GM19395 (cell line): ENCODE data around the gene ADD3.

ENCODE experiments used
- ATAC-seq: cut with Tn5 transposase; IDR thresholded peaks from one replicate; pipeline ENCODE4 v1.9.1; 2021; ENCODE audit warnings: mild to moderate bottlenecking, moderate library complexity; ENCODE audit not compliant: unreplicated experiment

ADD3 gene

GRCh38 chr10:110007701-110008517 is at the start of gene ADD3:
Gene ADD3, plus strand, starts transcription at chr10:110007984. Its CDS starts 92,670 bp downstream, at chr10:110100654.
- peak; percentile 59 for ATAC-seq

- no peak for ATAC-seq
Observed at GRCh38 chr10:109958059-109958458, 49.7 kb upstream of the ADD3 start.

DNA sequence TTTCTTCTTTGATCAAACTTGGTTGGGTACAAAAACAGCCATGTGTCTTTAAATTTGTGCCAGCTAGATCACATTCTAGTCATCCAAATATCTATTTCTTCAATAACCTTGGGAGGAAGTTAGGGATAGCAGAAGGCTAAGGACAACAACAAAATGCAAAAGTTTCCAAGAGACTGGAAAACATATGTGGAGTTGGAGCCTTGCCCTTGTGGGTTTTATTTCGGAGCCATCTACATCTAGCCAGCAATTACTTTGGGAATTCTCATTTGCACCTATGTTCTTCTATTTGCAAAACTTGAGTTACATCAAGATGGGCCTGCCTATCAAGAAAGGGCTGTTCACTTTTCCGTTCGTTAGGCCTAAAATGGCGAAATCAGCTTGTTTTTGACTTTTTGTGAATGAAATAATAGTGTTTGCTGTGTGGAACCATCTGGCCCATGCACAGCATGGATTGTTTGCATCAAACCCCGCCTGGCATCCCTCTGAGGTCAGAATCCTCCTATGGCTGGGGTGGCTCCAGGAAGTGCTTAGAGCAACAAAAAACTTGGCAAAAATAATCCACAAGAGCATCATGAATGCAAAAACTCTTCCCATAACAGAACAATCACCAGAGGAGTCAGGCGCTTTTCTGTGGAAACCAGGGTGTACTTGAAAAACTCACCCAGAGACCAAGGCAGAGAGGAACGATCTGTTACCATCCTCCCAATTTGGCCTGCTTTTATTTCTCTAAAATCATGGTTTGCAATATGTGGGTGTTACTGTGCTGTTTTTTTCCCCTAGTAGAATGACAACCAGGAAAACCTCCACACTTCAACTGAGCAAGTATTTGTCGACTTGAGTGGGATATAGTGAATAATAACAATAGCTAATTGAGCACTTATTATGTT is 48.3 kb upstream of the ADD3 start:
- no peak for ATAC-seq

- ATAC-seq, result no peak
Observed at GRCh38 chr10:109960682-109961081, 47.1 kb upstream of the ADD3 start.

DNA sequence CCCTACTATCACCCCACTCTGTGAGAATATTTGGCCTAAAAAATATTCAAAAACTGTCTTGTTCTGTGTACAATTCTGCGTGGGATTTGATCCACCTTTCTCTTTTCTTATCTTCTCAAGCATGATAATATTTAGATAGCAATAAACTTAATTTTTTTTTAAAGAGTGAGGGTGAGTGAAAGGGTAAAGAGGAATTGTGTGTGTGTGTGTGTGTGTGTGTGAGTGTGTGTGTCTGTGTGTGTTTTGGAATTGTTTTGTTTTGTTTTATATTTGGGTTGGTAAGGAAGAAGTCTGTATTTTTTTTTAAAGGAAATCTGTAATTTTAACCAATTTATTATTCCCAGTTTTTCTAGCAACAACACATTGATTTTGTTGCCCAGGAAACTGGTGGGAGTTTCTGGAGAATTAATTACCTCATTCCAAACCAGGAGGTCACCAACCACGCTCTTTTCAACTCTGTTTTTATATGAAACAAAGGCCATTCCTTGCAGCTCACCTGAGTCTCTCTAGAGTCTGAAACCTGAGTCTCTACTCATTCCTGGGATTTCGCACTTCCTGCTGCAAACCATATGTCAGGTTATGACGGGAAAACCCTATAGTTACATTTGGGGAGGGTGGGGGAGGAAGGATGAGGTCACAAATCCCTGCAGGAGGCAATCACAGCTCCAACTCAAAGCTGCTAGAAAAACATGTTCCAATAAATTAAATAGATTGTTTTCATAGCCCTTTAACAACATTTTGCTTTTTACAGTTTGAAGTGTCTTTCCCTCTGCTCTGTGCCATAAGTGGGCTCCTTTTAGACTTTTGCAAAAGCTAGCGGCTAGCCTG is 46.4 kb upstream of the ADD3 start:
- no peak for ATAC-seq

GRCh38 chr10:109962247-109962646 is 45.5 kb upstream of the ADD3 start:
- no peak for ATAC-seq

GRCh38 chr10:109963439-109963838 is 44.3 kb upstream of the ADD3 start:
- no peak for ATAC-seq

DNA sequence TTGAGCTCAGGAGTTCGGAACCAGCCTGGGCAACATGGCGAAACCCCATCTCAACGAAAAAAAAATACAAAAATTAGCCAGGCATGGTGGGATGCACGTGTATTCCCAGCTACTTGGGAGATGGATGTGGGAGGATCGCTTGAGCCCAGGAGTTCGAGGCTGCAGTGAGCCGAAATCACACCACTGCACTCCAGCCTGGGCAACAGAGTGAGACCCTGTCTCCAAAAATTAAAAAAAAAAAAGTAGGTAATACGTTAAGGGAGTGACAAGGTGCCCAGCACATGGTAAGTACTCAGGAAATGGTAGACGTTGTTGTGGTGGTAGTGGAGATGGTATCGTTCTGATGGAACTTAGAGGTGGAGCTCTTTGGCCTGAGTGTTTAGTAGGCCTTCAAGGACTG is 43.5 kb upstream of the ADD3 start:
- no peak for ATAC-seq

DNA sequence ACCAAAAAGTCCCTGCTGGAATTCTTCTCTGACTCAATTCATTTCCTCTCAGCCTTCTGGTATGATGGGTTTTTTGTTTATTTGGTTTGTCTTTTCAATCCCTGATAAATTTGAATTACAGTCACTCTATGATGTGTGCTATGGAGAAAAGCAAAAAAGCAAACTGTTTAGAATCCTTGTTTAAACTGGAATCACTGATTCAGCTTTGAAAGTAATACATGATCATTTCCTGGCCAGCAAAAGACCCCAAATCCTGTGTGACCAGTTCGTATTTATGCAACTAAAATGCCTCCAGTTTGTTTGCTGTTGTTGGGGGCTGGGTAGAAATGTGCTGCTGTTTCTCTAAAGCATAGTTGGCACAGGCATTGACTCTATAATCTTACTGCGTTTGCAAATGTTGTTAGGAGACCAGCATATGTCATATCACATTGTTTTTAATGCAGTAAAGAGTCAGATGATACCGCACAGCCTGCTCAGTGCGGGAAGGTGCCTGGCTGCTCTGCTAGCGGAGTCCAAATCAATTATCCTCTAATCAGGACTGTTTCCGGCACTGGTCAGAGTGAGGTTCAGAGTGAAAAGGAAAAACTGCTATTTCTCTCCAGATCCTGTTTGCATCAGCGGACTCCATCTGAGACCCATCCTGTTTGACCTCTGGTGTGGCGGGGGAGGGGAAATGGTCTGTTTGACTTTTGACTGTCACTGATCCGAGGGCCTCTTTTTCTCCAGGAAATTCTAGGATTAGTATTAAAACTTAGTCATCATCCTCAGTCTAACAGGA is 40.6 kb upstream of the ADD3 start:
- ATAC-seq, result no peak

- no peak for ATAC-seq
Observed at GRCh38 chr10:109967739-109968088, 40.1 kb upstream of the ADD3 start.

DNA sequence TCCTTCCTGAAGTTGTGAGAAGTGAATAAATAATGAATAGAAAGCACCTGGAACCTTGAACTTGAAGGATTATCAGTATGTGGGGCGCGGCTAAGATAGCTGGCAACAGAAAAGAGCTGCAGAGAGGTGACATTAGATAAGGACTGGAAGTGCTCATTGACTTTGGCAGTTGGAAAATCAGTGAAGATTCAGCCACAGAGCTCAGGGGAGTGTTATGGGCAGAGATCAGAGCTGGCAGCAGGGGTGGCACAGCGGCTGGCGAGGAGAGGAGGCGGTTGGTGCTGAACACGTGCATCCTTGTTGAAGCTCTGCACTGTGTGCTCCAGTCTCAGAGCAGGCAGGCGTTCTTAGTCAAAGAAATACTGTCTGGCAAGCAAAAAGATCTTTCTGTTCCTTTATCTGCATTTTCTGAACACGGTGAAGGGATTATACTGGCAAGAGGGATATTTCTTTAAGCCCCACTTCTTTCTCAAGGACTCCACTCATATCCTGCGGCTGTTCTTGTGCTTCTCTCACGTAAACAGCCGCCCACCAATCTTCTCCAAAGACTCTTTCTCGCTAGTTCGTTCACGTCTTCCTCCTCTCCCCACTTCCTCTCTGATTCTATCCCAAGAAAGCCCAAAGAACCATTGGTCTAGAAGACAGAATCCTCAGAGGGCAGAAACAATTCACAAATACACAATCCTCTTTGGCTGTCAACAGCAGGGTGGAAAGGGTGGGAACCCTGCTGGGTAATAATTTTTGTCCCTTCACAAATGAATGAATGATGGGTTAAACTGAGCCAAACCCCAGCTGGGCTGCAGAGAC is 38.6 kb upstream of the ADD3 start:
- no peak for ATAC-seq

DNA sequence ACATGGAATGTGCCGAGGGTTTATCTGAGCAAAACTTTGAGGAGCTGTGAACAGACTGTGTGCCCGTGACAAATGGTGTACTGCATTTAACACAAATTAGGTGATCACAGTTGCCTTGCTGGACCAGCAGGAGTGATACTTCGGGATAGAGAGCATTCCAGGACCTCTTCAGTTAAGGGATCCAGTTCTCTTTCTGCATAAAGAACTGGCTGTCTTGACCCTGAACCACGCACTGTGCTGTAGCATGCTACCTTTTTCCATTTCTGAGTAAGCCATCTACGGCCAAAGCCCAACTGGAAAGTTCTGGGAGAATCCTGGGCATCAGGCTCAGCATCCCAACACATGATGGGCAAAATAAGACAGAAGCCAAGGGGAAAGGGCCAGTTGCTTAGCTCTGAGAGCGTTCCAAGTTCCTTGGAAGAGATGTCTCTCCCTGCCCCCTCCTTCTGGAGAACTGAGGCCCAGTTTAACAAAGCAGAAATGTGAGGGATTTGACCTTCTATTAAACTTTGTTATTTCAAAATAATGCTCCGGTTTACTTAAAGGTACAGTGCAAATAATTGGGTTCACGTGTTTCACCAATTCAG is 37.9 kb upstream of the ADD3 start:
- ATAC-seq, result no peak

DNA sequence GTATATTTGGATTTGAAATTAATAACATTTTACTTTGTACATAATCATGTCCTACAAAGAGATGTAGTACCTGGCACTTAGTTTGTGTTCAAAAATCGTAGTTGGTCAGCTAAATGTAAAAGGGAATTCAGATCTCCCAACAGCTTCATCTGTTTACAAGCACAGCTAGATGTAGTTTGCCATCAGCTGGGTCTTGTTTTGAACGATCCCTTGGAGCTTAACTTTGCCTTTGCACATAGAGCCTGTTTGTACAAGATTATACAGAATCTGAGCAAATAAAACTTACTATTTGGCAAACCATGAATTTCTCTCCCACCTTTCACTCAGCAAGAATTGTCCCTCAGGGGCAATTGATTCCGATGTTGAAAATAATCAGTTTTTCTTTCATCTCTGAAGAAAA is 36.1 kb upstream of the ADD3 start:
- no peak for ATAC-seq

DNA sequence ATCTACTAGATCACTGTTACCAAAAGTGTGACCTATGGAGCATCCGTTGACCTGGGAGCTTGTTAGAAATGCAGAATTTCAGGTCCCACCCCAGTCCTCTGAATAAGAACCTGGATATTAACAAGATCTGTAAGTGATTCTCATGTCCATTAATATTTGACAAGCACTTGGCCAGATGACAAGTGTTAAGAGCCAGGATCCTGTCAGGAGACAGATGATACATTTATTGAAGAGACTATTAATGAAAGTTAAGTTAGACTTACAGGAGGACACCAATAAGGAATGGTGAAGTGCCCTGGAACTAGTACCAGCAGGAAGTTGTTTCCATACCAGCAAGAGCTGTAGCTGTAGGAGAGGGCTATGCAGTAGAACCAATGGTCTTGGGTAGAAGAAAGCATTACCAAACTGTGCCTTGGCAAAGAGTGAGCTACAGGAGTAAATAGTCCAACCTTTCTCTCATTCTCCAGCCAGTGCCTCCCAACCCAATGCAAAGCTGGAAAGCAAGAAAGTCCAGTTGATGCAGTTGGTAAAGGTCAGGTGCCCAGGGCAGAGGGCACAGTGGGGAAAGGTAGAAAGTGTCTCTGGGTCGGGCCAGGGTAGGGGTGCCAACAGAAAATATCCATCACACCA is 35.3 kb upstream of the ADD3 start:
- ATAC-seq, result no peak

DNA sequence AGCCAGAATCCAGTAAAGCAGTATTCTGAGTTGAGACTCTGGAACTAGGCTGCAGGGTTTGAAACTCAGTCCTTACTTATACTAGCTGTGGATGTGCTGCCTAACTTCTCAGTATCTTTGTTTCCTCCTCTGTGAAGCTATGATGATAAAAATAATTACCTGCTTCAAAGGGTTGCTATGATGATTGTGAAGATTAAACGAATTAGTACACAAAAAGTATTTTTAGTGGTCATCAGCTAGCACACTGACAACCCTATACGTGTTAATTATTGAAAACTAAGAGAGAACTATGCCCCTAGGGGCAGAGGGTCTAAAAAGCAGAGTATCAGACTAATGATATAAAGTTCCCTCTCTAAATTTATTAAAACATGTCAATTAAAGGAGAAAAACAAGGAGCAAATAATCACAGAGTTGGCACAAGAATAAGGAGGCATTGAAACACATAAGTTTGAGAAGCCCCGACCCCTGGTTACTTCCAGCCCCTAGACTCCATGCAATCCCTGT is 34.4 kb upstream of the ADD3 start:
- no peak for ATAC-seq

DNA sequence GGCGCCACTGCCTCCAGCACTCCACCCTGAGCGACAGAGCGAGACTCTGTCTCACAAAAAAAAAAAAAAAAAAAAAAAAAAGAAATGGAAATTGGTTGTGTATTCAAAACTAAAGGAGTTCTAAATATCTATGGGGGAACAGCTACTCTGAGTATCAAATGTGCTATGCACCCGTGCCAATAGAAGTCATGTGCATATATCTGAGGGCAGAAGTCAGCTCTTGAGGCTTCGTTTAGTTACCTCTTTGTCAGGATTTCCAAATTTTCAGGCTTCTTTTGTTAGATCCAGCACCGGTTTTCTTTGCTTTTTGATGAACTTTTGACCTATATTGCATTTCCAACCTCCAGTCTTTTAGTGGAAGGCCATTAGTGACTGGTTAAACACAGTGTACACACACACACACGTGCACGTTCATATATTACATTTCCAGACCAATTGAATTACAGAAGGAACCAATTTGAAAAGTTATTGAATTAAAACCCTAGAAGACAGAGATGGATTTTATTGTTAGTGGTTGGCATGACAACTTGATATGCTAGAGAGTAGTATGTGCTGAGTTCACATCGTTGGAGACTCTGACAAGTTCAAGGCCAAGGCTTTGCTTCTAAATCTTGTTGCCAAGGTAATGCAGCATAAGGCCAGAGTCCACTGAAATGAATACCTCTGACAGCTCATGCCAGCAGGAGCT is 33.1 kb upstream of the ADD3 start:
- no peak for ATAC-seq

DNA sequence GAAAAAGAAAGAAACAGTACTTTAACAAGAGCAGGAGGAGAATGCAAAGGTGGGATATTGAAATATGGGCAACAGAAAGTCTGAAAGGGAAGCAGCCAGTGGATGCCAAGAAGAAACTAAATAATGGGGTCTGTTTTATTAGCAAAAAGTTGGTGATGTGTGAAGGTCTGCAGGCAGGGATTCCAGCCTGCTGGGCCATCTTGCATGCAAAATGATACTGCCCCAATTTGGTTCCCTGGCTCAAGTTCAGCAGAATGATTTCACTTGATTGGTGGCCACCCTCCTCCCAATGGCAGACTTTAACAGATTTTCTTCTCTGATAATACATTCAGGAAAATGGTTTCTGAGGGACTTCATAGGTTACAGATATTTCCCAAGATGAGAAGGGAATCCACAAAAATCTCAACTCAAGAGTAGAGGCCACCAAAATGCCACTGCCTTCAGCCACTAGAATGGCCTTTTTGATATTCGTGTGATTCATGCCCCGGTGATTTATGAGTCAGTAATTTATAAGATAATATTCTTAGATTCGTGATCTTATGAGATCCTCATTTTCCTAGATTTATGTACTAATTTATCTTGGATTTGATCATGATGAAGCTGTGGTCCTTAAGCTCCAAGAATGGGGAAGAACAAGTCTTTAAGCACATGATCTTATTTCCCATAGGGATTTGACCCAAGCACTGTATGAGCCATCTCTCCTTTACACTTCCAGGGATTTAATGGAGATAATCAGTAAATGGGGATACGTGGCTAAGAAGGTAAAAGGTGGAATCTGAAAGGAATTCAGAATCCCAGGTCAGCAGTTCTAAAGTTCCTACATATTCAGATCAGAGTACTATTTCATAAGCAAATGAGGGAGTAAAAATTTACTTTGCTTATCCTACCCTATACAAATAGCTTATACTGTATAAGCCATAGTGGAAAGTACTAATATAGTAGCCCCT is 32.3 kb upstream of the ADD3 start:
- ATAC-seq, result no peak
